Panc1 (cell line): ENCODE data around the gene FBXW11. TPM values are rescaled to one million over a fixed set of nuclear protein-coding genes. Genes with fewer than 3 reads are reported as not detected.

Experiments used
- ATAC-seq: fragments of 200-7000 bp; cut with Tn5 transposase; 2 replicates; pipeline ENCODE4 v1.9.1; 2020; ENCODE audit warnings: mild to moderate bottlenecking, moderate library complexity
- BruUV-seq: library from RNA; stranded (reverse); fragments of 400-500 nt; replicated peaks from 2 replicates; lab custom pipeline; 2021; lab: Mats Ljungman, UMichigan
- CTCF ChIA-PET: fragments of 300-600 bp; sonication (Branson Sonifier 250); formaldehyde crosslinking; loops from one replicate; lab custom pipeline; 2022; ENCODE audit warnings: antibody characterized with exemption; lab: Charles Lee
- POLR2A ChIA-PET: fragments of 300-600 bp; sonication (Branson Sonifier 250); formaldehyde crosslinking; loops from one replicate; lab custom pipeline; 2022; ENCODE audit warnings: antibody characterized with exemption; lab: Charles Lee
- DNase-seq: peaks from one replicate; pipeline ENCODE4 v3.0.0-alpha.2; 2010; ENCODE audit warnings: low read depth, low spot score
- H3K27ac ChIP-seq: 2 replicates; pipeline ENCODE4 v1.5.1; 2011; ENCODE audit warnings: mild to moderate bottlenecking, low read length, inconsistent platforms
- H3K27me3 ChIP-seq: fragments of 200-500 bp; sonication (Bioruptor generic); 2 replicates; pipeline ENCODE4 v1.6.0; 2014; ENCODE audit warnings: low read length, inconsistent platforms; ENCODE audit not compliant: control insufficient read depth, insufficient read depth
- H3K36me3 ChIP-seq: fragments of 200-500 bp; sonication (Bioruptor generic); 2 replicates; pipeline ENCODE4 v1.5.1; 2014; ENCODE audit warnings: inconsistent platforms, mild to moderate bottlenecking, low read length, moderate library complexity; ENCODE audit not compliant: control insufficient read depth, insufficient read depth
- H3K4me1 ChIP-seq: 2 replicates; pipeline ENCODE4 v1.5.1; 2011; ENCODE audit warnings: inconsistent platforms, mild to moderate bottlenecking, low read length, moderate library complexity; ENCODE audit not compliant: control insufficient read depth, insufficient read depth
- H3K4me3 ChIP-seq, 2 experiments: 2 replicates each; pipeline ENCODE4 v1.5.1; 2011 to 2012; ENCODE audit warnings: low read depth in 2 of 2, low read length in 2 of 2, mild to moderate bottlenecking in 2 of 2, inconsistent platforms in 1 of 2, moderate library complexity in 1 of 2
- H3K9me3 ChIP-seq: fragments of 200-500 bp; sonication (Bioruptor generic); 2 replicates; pipeline ENCODE4 v1.5.1; 2014; ENCODE audit warnings: low read depth, mild to moderate bottlenecking, inconsistent platforms, low read length, moderate library complexity; ENCODE audit not compliant: control insufficient read depth, insufficient read depth
- POLR2AphosphoS5 ChIP-seq: IDR thresholded peaks from 2 replicates; pipeline ENCODE4 v1.6.1; 2012; ENCODE audit warnings: mild to moderate bottlenecking, low read depth, low read length, moderate library complexity
- REST ChIP-seq, 2 experiments: IDR thresholded peaks; 2 replicates each; pipeline ENCODE4 v1.6.1; 2011 to 2012; ENCODE audit warnings: low read depth in 2 of 2, control low read depth in 1 of 2, low read length in 1 of 2, mild to moderate bottlenecking in 1 of 2, moderate library complexity in 1 of 2; ENCODE audit not compliant: insufficient read depth in 1 of 2
- SIN3A ChIP-seq: IDR thresholded peaks from 2 replicates; pipeline ENCODE4 v1.6.1; 2012; ENCODE audit warnings: low read depth, mild to moderate bottlenecking, low read length, moderate library complexity, borderline replicate concordance; ENCODE audit not compliant: insufficient read depth
- TCF7L2 ChIP-seq: IDR thresholded peaks from 2 replicates; pipeline ENCODE4 v1.6.1; 2011; ENCODE audit warnings: mild to moderate bottlenecking, low read depth, low read length, inconsistent platforms
- in situ Hi-C: cut with HindIII; loops from 2 replicates; pipeline ENCODE4 v1.10.0; 2016; ENCODE audit warnings: low sequenced_read_pairs, low pct_unique_long_range_greater_than_20kb
- intact Hi-C: fragments of 100-400 bp; cut with micrococcal nuclease; formaldehyde crosslinking; loops from one replicate; pipeline ENCODE4 v1.10.0; 2022; ENCODE audit not compliant: unreplicated experiment
- total RNA-seq: library from RNA; stranded (reverse); gene quantifications from one replicate; pipeline ENCODE4 v1.2.1, GENCODE V29; 2021; ENCODE audit not compliant: unreplicated experiment
- TF ChIP-seq, protein P1 (sequence below): fragments of 450-650 bp; IDR thresholded peaks from 2 replicates; pipeline ENCODE4 v1.5.1; 2017; ENCODE audit warnings: mild to moderate bottlenecking

Gene FBXW11
- total RNA-seq, 1 experiment from 2014 or later, result 111 TPM

DNA sequence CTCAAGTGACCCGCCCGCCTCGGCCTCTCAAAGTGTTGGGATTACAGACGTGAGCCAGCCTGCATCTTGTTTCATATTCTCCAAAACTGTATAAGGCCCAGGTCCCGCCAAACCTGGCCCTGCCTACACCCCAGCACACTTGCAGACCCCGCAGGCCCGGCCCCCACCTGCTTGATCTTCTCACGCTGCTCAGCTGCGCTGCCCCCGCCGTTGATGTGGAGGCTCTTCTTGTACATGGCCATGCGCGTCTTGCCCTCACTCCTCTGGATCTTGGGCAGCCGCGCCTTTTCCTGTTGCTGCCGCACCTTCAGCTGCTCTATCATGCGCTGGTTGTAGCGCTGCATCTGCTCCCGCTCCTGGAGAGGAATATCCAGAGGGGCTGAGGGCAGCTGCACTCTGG lies 49.0 kb upstream of the FBXW11 start:
- ChIA-PET POLR2A (no interaction called here), CTCF (no interaction called here)
- no peak for TF ChIP-seq TCF7L2
- no peak for TF ChIP-seq POLR2AphosphoS5
- no peak for TF ChIP-seq REST (IDR thresholded peaks at IDR 0.05; ENCODE audit: insufficient read depth in 1 of 2, low read depth in 2 of 2, low read length in 1 of 2)
- TF ChIP-seq SIN3A, result no peak
- TF ChIP-seq, protein P1, sequence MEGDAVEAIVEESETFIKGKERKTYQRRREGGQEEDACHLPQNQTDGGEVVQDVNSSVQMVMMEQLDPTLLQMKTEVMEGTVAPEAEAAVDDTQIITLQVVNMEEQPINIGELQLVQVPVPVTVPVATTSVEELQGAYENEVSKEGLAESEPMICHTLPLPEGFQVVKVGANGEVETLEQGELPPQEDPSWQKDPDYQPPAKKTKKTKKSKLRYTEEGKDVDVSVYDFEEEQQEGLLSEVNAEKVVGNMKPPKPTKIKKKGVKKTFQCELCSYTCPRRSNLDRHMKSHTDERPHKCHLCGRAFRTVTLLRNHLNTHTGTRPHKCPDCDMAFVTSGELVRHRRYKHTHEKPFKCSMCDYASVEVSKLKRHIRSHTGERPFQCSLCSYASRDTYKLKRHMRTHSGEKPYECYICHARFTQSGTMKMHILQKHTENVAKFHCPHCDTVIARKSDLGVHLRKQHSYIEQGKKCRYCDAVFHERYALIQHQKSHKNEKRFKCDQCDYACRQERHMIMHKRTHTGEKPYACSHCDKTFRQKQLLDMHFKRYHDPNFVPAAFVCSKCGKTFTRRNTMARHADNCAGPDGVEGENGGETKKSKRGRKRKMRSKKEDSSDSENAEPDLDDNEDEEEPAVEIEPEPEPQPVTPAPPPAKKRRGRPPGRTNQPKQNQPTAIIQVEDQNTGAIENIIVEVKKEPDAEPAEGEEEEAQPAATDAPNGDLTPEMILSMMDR, result no peak
- intact Hi-C loops, result no loop called here
- H3K4me1 ChIP-seq, result no peaks in the 10 kb centered on the region
- ATAC-seq (no peak), DNase-seq (no peak)
- no peaks in the 10 kb centered on the region for H3K9me3 ChIP-seq
- H3K4me3 ChIP-seq, result no peak overlapping the region
- no TSS peak for BruUV-seq
- in situ Hi-C loops, result no loop called here
- H3K27ac ChIP-seq, result no peak overlapping the region
- H3K36me3 ChIP-seq, result no peaks in the 10 kb centered on the region
- H3K27me3 ChIP-seq, result no peaks in the 10 kb centered on the region

DNA sequence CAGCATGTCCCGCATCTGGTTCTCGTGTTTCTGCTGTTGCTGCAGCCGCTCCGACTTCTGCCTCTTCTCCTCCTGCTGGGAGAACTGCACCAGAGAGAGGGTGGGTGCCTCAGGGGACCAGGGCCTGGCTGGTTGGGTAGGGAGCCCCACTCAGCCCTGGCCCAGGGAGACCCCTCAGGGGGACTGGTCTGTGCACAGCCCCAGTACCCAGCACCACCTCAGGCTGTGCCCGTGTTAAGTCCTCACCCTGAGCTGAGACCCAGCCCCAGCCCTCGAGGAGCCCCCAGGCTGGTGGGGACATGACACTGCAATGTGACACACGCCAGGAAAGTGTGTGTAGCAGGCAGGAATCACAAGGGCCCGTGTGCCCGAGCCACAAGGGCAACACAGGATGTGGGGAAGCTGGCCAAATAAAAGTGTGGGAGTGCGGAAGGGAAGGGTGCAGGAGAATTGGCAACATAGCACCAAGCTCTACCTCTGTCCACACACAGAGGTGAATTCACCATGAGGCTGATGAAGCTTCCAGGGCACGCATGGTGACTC lies 48.2 kb upstream of the FBXW11 start:
- Histone ChIP-seq H3K4me1 (no peaks in the 10 kb centered on the region), H3K27me3 (no peaks in the 10 kb centered on the region), H3K9me3 (no peaks in the 10 kb centered on the region), H3K27ac (no peak overlapping the region), H3K36me3 (no peaks in the 10 kb centered on the region), H3K4me3 (no peak overlapping the region)
- BruUV-seq, result no TSS peak
- no peak for TF ChIP-seq REST (IDR thresholded peaks at IDR 0.05; ENCODE audit: insufficient read depth in 1 of 2, low read depth in 2 of 2, low read length in 1 of 2)
- no peak for TF ChIP-seq SIN3A
- TF ChIP-seq TCF7L2, result no peak
- TF ChIP-seq, protein P1, result no peak
- TF ChIP-seq POLR2AphosphoS5, result no peak
- no peak for ATAC-seq
- no peak for DNase-seq
- ChIA-PET CTCF (no interaction called here), POLR2A (no interaction called here)
- intact Hi-C loops, result no loop called here
- in situ Hi-C loops, result no loop called here
